GM23248 (cell line): Measurements from ENCODE around the gene PROM2. TPM values are rescaled to one million over a fixed set of nuclear protein-coding genes. Genes with fewer than 3 reads are reported as not detected.
A peak's percentile ranks its signal among the peaks of the same experiment; 100 is the strongest.

Source experiments
- DNase-seq: peaks from one replicate; pipeline ENCODE4 v3.0.0-alpha.2; 2015
- H2AFZ ChIP-seq: fragments of 200-600 bp; sonication (generic); 2 replicates; pipeline ENCODE4 v1.6.1; 2016; ENCODE audit warnings: antibody characterized with exemption
- H3F3A ChIP-seq: fragments of 200-600 bp; sonication (generic); 2 replicates; pipeline ENCODE4 v1.6.1; 2016; ENCODE audit warnings: mild to moderate bottlenecking, antibody characterized with exemption, mixed run types; ENCODE audit not compliant: insufficient read depth
- H3K27ac ChIP-seq: fragments of 200-600 bp; sonication (generic); 2 replicates; pipeline ENCODE4 v1.5.1; 2016; ENCODE audit warnings: mild to moderate bottlenecking
- H3K27me3 ChIP-seq: fragments of 200-600 bp; sonication (generic); replicated peaks from 2 replicates; pipeline ENCODE4 v1.6.1; 2016; ENCODE audit warnings: mild to moderate bottlenecking; ENCODE audit not compliant: insufficient read depth
- H3K36me3 ChIP-seq: fragments of 200-600 bp; sonication (generic); 2 replicates; pipeline ENCODE4 v1.6.1; 2016; ENCODE audit warnings: low read depth, mild to moderate bottlenecking
- H3K4me1 ChIP-seq: fragments of 200-600 bp; sonication (generic); 2 replicates; pipeline ENCODE4 v1.6.1; 2016; ENCODE audit warnings: mild to moderate bottlenecking; ENCODE audit not compliant: insufficient read depth
- H3K4me2 ChIP-seq: fragments of 200-600 bp; sonication (generic); one replicate; pipeline ENCODE4 v1.6.1; 2016; ENCODE audit warnings: mild to moderate bottlenecking; ENCODE audit not compliant: unreplicated experiment
- H3K4me3 ChIP-seq: fragments of 200-600 bp; sonication (generic); 2 replicates; pipeline ENCODE4 v1.5.1; 2016; ENCODE audit warnings: mild to moderate bottlenecking
- H3K79me2 ChIP-seq: fragments of 200-600 bp; sonication (generic); 2 replicates; pipeline ENCODE4 v1.6.1; 2016; ENCODE audit warnings: mild to moderate bottlenecking; ENCODE audit not compliant: insufficient read depth
- H3K9ac ChIP-seq: fragments of 200-600 bp; sonication (generic); 2 replicates; pipeline ENCODE4 v1.6.1; 2016; ENCODE audit warnings: mild to moderate bottlenecking
- H3K9me2 ChIP-seq: fragments of 200-600 bp; sonication (generic); 2 replicates; pipeline ENCODE4 v1.6.1; 2016; ENCODE audit warnings: mixed run types, mild to moderate bottlenecking, moderate library complexity; ENCODE audit not compliant: insufficient read depth
- H3K9me3 ChIP-seq: fragments of 200-600 bp; sonication (generic); one replicate; pipeline ENCODE4 v1.6.1; 2017; ENCODE audit warnings: low read depth
- H4K20me1 ChIP-seq: fragments of 200-600 bp; sonication (generic); 2 replicates; pipeline ENCODE4 v1.6.0; 2016; ENCODE audit not compliant: insufficient read depth
- EZH2 ChIP-seq: fragments of 200-600 bp; sonication (generic); IDR thresholded peaks from 2 replicates; pipeline ENCODE4 v1.6.1; 2018; ENCODE audit warnings: antibody characterized with exemption, mild to moderate bottlenecking; ENCODE audit not compliant: insufficient read depth, poor library complexity, severe bottlenecking
- EZH2phosphoT487 ChIP-seq: fragments of 200-600 bp; sonication (generic); IDR thresholded peaks from 2 replicates; pipeline ENCODE4 v1.6.1; 2018; ENCODE audit warnings: antibody characterized with exemption, moderate library complexity, mild to moderate bottlenecking, low read depth; ENCODE audit not compliant: insufficient read depth
- WGBS, 2 experiments: methylation state at CpG; one replicate each; pipeline ENCODE4 v1.1.6; 2015 to 2017; ENCODE audit warnings: low lambda C conversion rate in 2 of 2, low coverage in 1 of 2; ENCODE audit errors: missing lambda C conversion rate in 2 of 2; 5-methylcytosine and 5-hydroxymethylcytosine counted together
- in situ Hi-C: fragments of 300-500 bp; cut with MboI; formaldehyde crosslinking; loops from 2 replicates; pipeline ENCODE4 v1.15.0; 2020
- polyA plus RNA-seq: library from polyadenylated mRNA; unstranded; fragments of >200 nt; fragmentation: Nextera tagmentation; extraction: Ambion mirVana; gene quantifications from 2 replicates; pipeline ENCODE4 v1.2.1, GENCODE V29; 2016
- total RNA-seq: library from RNA; depleted of rRNA; stranded (reverse); fragments of >200 nt; shearing (Covaris generic); gene quantifications from 2 replicates; pipeline ENCODE4 v1.2.3, GENCODE V29; 2014

PROM2 gene
- total and polyA plus RNA-seq, 2 experiments from 2014 or later = 0.22 to 0.25 TPM

DNA sequence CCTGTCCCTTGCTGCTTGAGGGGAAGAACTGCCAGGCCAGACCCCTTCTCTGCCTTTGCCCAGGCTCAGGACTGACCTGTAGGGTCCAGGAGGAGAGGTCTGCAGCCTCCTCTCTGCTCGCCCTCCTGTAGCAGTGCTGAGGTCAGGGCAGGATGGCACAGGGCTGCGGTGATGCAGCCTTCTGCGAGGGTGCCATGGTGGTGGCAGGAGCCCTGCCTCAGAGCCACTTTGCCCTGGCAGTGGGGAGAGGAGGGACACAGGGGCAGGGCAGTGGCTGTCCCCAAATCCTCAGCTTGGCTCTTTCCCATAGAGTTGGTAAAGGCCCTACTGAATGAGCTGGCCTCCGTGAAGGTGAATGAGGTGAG lies 884 bp downstream of the PROM2 start:
- in situ Hi-C loops = no loop called here
- H3K4me3 ChIP-seq = no peak overlapping the region
- peaks cover 5% of the 10 kb centered on the region; the same call in 1 of the 2 replicates for H3K4me1 ChIP-seq
- no peaks in the 10 kb centered on the region for H4K20me1 ChIP-seq
- H3K4me2 ChIP-seq = no peak overlapping the region
- H3K27me3 ChIP-seq = no peaks in the 10 kb centered on the region
- H3K9me3 ChIP-seq = no peaks in the 10 kb centered on the region
- H3K9me2 ChIP-seq = no peaks in the 10 kb centered on the region
- no peak for DNase-seq
- H3K27ac ChIP-seq = no peak overlapping the region
- no peaks in the 10 kb centered on the region for H3K36me3 ChIP-seq
- H2AFZ ChIP-seq = no peak overlapping the region
- no peak overlapping the region for H3K9ac ChIP-seq
- WGBS, 2 experiments = 76 to 88% methylated on average over 4 of the region's 4 CpGs
- H3K79me2 ChIP-seq = no peaks in the 10 kb centered on the region
- H3F3A ChIP-seq = no peaks in the 10 kb centered on the region
- no peak for TF ChIP-seq EZH2
- TF ChIP-seq EZH2phosphoT487 = no peak

DNA sequence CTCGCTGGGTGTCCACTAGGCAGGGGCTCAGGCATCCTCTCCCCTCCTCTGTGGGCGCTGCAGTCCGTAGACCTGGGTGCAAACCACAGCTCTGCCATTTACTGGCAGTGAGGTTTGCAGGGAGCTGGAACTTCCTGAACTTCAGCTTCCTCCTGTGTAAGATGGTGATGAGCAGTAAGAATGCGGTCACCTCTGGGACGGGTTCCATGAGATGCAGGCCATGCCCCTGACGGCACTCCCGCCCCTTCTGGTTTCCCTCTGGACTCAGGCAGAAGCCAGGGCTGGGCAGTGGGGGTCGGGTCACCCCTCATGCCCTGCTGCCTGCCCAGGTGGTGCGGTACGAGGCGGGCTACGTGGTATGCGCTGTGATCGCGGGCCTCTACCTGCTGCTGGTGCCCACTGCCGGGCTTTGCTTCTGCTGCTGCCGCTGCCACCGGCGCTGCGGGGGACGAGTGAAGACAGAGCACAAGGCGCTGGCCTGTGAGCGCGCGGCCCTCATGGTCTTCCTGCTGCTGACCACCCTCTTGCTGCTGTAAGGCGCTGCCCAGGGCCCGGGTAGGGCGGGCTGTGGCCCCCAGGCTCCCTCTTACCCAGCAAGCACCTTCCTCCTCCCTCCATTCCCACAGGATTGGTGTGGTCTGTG lies 1.5 kb downstream of the PROM2 start:
- Histone ChIP-seq H3K4me3 (no peak overlapping the region), H3K9me2 (no peaks in the 10 kb centered on the region), H3K4me1 (peaks cover 5% of the 10 kb centered on the region; the same call in 1 of the 2 replicates), H3K27me3 (no peaks in the 10 kb centered on the region), H2AFZ (no peak overlapping the region), H4K20me1 (no peaks in the 10 kb centered on the region), H3F3A (no peaks in the 10 kb centered on the region), H3K27ac (no peak overlapping the region), H3K9me3 (no peaks in the 10 kb centered on the region), H3K9ac (no peak overlapping the region), H3K4me2 (no peak overlapping the region), H3K79me2 (no peaks in the 10 kb centered on the region), H3K36me3 (no peaks in the 10 kb centered on the region)
- peak; percentile 44 for DNase-seq
- WGBS, 2 experiments = 84 to 86% methylated on average over 28 of the region's 28 CpGs
- in situ Hi-C loops = no loop called here
- no peak for TF ChIP-seq EZH2
- no peak for TF ChIP-seq EZH2phosphoT487

DNA sequence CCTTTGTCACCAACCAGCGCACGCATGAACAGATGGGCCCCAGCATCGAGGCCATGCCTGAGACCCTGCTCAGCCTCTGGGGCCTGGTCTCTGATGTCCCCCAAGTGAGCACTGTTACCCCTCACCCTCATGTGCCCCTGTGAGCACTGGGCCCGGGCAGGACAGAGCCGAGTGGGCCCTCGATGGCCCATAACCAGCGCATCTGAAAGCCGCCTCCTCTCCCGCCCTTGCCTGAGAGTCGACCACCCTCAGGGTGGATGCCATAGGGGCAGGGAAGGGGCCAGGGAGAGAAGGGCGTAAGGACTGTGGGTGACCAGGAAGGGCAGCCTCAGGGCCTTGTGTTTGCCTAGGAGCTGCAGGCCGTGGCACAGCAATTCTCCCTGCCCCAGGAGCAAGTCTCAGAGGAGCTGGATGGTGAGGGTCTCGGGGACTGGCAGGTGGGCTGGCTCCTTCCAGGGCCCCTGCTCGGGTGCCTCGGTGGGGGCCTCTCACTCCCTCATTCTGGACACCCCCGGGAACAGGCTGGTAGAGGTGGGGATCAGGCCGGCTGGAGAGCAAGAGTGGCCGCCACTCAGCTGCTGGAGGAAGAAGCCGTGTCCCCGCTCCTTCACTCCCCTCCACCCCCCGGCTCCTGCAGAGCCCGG lies 2.1 kb downstream of the PROM2 start:
- Histone ChIP-seq H3K4me3 (no peak overlapping the region), H3K27me3 (no peaks in the 10 kb centered on the region), H4K20me1 (no peaks in the 10 kb centered on the region), H3K4me1 (peaks cover 5% of the 10 kb centered on the region; the same call in 1 of the 2 replicates), H3K4me2 (no peak overlapping the region), H2AFZ (no peak overlapping the region), H3K27ac (no peak overlapping the region), H3K9ac (no peak overlapping the region), H3K79me2 (no peaks in the 10 kb centered on the region), H3K9me3 (no peaks in the 10 kb centered on the region), H3F3A (no peaks in the 10 kb centered on the region), H3K9me2 (no peaks in the 10 kb centered on the region), H3K36me3 (no peaks in the 10 kb centered on the region)
- 74% methylated on average over 19 to 22 of the region's 22 CpGs for WGBS, 2 experiments
- TF ChIP-seq EZH2 = no peak
- no peak for TF ChIP-seq EZH2phosphoT487
- DNase-seq = no peak
- in situ Hi-C loops = no loop called here

DNA sequence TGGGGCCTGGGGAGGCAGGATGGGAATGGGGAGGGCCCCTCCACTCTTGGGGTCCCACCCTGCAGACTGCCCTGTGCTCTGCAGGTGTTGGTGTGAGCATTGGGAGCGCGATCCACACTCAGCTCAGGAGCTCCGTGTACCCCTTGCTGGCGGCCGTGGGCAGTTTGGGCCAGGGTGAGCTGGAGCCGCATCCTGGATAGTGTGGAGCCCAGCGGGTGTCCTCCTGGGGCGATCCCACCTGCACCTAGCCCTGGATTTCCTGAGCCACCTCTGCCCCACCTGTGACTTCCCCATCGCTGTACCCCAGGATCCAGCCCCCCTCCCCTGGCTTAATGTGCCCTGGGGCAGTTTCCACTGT lies 2.6 kb downstream of the PROM2 start:
- Histone ChIP-seq H3F3A (no peaks in the 10 kb centered on the region), H4K20me1 (no peaks in the 10 kb centered on the region), H3K4me1 (peaks cover 5% of the 10 kb centered on the region; the same call in 1 of the 2 replicates), H3K9me3 (no peaks in the 10 kb centered on the region), H3K4me2 (no peak overlapping the region), H3K79me2 (no peaks in the 10 kb centered on the region), H2AFZ (no peak overlapping the region), H3K27ac (no peak overlapping the region), H3K27me3 (no peaks in the 10 kb centered on the region), H3K4me3 (no peak overlapping the region), H3K36me3 (no peaks in the 10 kb centered on the region), H3K9ac (no peak overlapping the region), H3K9me2 (no peaks in the 10 kb centered on the region)
- WGBS, 2 experiments = 78 to 79% methylated on average over 9 of the region's 9 CpGs
- in situ Hi-C loops = no loop called here
- DNase-seq = no peak
- TF ChIP-seq EZH2phosphoT487 (no peak), EZH2 (no peak)
